PFSK-1 (cell line): ENCODE results near the gene OPN5.

ENCODE experiments used
- FOXP2 ChIP-seq: optimal IDR thresholded peaks from 2 replicates; pipeline ENCODE3; 2011; ENCODE audit warnings: borderline replicate concordance, control low read depth, inconsistent platforms; ENCODE audit not compliant: insufficient read depth; ENCODE audit errors: extremely low read length, extremely low read depth
- POLR2AphosphoS5 ChIP-seq: IDR thresholded peaks from 2 replicates; pipeline ENCODE4 v1.6.1; 2012; ENCODE audit warnings: low read depth, mild to moderate bottlenecking, control low read depth, low read length, moderate library complexity
- TAF1 ChIP-seq: IDR thresholded peaks from 2 replicates; pipeline ENCODE4 v1.6.1; 2012; ENCODE audit warnings: low read length, control low read depth, borderline replicate concordance; ENCODE audit not compliant: insufficient read depth
- TF ChIP-seq, protein P1 (sequence below), 2 experiments: IDR thresholded peaks; 2 replicates each; pipeline versions ENCODE4 v1.6.1 to v1.8.0; 2011 to 2012; ENCODE audit warnings: low read depth in 2 of 2, low read length in 2 of 2, control low read depth in 1 of 2, inconsistent platforms in 1 of 2, mild to moderate bottlenecking in 1 of 2, moderate library complexity in 1 of 2; ENCODE audit not compliant: insufficient read depth in 1 of 2

DNA sequence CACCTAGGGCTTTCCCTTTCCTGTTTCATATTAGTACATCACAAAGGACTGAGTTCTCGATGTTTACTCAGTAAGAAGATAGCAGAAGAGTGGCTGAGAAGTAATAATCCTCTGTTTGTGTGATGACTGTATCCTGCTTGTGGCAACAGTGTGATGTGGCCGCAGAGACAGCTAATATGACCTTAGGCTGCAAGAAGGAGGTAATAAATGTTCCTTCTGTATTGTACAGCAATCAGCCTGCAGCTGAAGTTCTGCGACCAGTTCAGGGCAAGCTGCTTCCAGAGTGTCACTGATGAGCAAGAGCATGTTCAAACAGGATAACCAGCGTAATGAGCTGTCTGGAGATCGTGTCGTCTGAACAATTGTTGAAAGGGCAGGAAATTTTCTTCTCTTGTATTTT, 70.9 kb downstream of the OPN5 start:
- TF ChIP-seq POLR2AphosphoS5 = no peak
- no peak for TF ChIP-seq TAF1
- TF ChIP-seq FOXP2 = no peak
- TF ChIP-seq, protein P1, sequence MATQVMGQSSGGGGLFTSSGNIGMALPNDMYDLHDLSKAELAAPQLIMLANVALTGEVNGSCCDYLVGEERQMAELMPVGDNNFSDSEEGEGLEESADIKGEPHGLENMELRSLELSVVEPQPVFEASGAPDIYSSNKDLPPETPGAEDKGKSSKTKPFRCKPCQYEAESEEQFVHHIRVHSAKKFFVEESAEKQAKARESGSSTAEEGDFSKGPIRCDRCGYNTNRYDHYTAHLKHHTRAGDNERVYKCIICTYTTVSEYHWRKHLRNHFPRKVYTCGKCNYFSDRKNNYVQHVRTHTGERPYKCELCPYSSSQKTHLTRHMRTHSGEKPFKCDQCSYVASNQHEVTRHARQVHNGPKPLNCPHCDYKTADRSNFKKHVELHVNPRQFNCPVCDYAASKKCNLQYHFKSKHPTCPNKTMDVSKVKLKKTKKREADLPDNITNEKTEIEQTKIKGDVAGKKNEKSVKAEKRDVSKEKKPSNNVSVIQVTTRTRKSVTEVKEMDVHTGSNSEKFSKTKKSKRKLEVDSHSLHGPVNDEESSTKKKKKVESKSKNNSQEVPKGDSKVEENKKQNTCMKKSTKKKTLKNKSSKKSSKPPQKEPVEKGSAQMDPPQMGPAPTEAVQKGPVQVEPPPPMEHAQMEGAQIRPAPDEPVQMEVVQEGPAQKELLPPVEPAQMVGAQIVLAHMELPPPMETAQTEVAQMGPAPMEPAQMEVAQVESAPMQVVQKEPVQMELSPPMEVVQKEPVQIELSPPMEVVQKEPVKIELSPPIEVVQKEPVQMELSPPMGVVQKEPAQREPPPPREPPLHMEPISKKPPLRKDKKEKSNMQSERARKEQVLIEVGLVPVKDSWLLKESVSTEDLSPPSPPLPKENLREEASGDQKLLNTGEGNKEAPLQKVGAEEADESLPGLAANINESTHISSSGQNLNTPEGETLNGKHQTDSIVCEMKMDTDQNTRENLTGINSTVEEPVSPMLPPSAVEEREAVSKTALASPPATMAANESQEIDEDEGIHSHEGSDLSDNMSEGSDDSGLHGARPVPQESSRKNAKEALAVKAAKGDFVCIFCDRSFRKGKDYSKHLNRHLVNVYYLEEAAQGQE (IDR thresholded peaks at IDR 0.05; ENCODE audit: insufficient read depth in 1 of 2, low read depth in 2 of 2, low read length in 2 of 2) = no peak
